Tibial artery (tissue), 4 donors: ENCODE measurements around the gene PRRG2.

Experiments
- DNase-seq, 2 donors: peaks; one replicate each; pipeline ENCODE4 v3.0.0-alpha.2; 2019
- H3K27ac ChIP-seq, 2 donors: fragments of 200-600 bp; sonication (generic) in 1 of 2; 1 replicate in 1 of 2; 2 replicates in 1 of 2; pipeline ENCODE4 v1.5.1; 2018 to 2019; ENCODE audit warnings: mild to moderate bottlenecking in 1 of 2
- H3K27me3 ChIP-seq, 2 donors: fragments of 200-600 bp; sonication (generic) in 1 of 2; one replicate each; pipeline versions ENCODE4 v1.5.1 to v1.6.0; 2016 to 2019
- H3K36me3 ChIP-seq, 3 donors: fragments of 200-600 bp; sonication (generic) in 2 of 3; one replicate each; pipeline ENCODE4 v1.5.1; 2016 to 2019; ENCODE audit warnings: mild to moderate bottlenecking in 2 of 3
- H3K4me1 ChIP-seq, 4 donors: fragments of 200-600 bp; sonication (generic) in 2 of 4; 1 replicate in 3 of 4; 2 replicates in 1 of 4; pipeline ENCODE4 v1.5.1; 2016 to 2019
- H3K4me3 ChIP-seq, 2 donors: fragments of 200-600 bp; sonication (generic) in 1 of 2; 1 replicate in 1 of 2; 2 replicates in 1 of 2; pipeline ENCODE4 v1.5.1; 2018 to 2019; ENCODE audit warnings: mild to moderate bottlenecking in 2 of 2
- H3K9me3 ChIP-seq, 3 donors: fragments of 200-600 bp; sonication (generic) in 1 of 3; one replicate each; pipeline ENCODE4 v1.5.1; 2016 to 2019
- intact Hi-C: fragments of 100-400 bp; cut with DNase I; formaldehyde crosslinking; loops from one replicate; pipeline ENCODE4 v1.15.0; 2023; ENCODE audit warnings: low total_unique reads
- TF ChIP-seq, protein P1 (sequence below), 2 experiments: fragments of 200-600 bp in 1 of 2; fragments of 450-650 bp in 1 of 2; IDR thresholded peaks; one replicate each; pipeline ENCODE4 v1.5.1; 2017 to 2019; ENCODE audit warnings: antibody characterized with exemption in 2 of 2, mild to moderate bottlenecking in 1 of 2, moderate library complexity in 1 of 2

PRRG2 gene

DNA sequence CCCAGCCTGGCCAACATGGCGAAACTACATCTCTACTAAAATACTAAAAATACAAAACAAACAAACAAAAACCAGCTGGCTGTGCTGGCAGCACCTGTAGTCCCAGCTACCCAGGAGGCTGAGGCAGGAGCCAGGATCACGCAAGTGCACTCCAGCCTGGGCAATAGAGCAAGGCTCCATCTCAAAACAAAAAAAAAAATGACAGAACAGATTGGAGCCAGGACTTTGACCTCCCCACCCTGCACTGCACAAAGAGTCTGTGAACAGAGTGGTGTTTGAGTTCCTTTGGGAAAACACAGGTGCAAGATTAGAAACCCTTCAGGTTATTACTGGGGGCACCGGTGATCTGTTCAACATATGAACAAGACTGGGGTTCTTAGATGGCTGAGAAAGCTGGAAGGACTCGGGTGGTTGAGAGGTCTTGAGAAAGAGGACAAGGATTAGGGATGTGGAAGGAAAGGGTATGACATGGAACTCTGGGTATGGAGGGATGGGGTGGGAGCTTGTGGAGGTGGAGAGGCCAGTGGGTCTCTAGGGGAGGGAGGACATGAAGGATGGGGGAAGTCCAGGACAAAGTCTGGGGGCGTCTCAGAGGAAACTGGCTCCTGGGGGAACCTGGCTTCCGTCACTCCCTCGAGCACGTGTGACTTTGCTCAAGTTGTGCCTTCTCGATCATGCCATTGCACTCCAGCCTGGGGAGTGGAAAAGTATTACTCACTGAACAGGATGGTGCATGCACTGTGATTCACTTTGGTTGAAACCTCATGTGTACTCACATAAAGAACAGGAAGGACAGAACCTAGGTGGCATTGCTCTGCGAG lies 27.5 kb upstream of the PRRG2 start:
- DNase-seq = no peak
- Histone ChIP-seq H3K36me3 (peaks cover 29 to 66% (median 50%) of the 10 kb centered on the region in 3 donors), H3K4me1 (no peaks in the 10 kb centered on the region), H3K9me3 (no peaks in the 10 kb centered on the region), H3K27ac (no peak overlapping the region), H3K4me3 (no peak overlapping the region), H3K27me3 (no peaks in the 10 kb centered on the region)
- intact Hi-C loops = no loop called here
- TF ChIP-seq, protein P1, sequence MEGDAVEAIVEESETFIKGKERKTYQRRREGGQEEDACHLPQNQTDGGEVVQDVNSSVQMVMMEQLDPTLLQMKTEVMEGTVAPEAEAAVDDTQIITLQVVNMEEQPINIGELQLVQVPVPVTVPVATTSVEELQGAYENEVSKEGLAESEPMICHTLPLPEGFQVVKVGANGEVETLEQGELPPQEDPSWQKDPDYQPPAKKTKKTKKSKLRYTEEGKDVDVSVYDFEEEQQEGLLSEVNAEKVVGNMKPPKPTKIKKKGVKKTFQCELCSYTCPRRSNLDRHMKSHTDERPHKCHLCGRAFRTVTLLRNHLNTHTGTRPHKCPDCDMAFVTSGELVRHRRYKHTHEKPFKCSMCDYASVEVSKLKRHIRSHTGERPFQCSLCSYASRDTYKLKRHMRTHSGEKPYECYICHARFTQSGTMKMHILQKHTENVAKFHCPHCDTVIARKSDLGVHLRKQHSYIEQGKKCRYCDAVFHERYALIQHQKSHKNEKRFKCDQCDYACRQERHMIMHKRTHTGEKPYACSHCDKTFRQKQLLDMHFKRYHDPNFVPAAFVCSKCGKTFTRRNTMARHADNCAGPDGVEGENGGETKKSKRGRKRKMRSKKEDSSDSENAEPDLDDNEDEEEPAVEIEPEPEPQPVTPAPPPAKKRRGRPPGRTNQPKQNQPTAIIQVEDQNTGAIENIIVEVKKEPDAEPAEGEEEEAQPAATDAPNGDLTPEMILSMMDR (IDR thresholded peaks at IDR 0.05) = no peak

DNA sequence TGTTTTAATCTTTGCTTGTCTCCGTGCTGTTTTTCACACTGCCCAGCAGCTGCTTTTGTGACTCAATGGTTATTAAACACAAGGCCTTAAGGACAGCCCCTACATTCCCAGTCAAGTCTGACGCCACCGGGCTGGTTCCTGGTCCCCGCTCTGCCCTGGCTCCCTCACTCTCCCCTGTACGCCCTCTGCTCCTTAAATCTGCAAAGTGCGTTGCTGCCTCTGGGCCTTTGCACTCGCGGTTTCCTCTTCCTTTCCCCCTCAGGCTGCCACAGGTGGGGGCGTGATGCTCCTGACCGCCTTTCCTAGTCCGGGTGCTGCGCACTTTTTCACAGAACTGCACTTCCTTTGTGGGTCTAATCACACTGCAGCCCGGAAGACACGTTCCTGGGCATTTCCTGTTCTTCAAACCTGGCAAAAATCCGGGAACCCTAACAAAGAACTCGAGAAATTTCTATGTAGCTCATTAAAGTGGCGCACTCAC lies 26.4 kb upstream of the PRRG2 start:
- peaks cover 35 to 77% (median 61%) of the 10 kb centered on the region in 3 donors for H3K36me3 ChIP-seq
- H3K27ac ChIP-seq = no peak overlapping the region
- TF ChIP-seq, protein P1 (IDR thresholded peaks at IDR 0.05) = no peak
- H3K4me1 ChIP-seq = no peaks in the 10 kb centered on the region
- no peak for DNase-seq
- intact Hi-C loops = no loop called here
- no peaks in the 10 kb centered on the region for H3K27me3 ChIP-seq
- H3K4me3 ChIP-seq = no peak overlapping the region
- no peaks in the 10 kb centered on the region for H3K9me3 ChIP-seq

DNA sequence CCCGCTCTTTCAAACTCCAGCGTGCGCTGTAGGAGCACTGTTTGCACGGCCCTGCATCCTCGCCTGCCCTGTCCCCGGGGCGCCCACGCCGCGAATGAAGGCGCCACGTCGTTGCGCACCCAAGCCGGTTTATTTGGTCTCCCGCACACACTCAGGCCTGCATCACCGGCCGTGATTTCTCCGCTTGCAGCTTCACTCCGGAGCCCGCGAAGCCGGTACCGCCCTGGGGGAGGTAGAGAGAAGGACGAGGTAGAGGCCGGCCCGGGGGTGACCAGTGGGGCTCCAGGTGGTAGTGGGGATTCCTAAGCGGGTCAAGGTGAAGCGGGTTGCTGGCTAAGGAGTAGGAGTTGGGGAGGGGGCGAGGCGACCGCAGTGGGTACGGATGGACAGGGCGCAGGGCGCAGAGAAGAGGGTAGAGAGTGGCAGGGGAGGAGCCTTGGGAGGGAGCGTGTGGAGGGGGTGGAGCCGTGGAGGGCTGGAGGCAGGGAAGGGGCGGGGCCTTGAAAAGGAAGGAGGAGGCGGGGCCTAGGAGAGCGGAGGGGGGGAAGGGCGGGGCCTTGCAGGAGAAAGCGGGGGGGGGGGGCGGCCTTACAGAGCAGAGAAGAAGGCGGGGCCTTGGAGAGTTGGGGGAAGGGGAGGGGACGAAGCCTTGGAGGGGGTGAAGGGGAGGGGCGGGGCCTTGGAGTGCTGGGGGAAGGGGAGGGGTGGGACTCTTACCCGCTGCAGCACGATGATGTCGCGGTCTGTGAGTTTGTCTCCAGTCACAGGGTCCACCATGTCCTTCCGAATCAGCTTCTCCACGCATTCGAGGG lies 25.3 kb upstream of the PRRG2 start:
- peak; percentile 53 to 69 for DNase-seq
- TF ChIP-seq, protein P1 (IDR thresholded peaks at IDR 0.05) = no peak
- H3K36me3 ChIP-seq = peaks cover 37 to 75% (median 61%) of the 10 kb centered on the region in 3 donors

DNA sequence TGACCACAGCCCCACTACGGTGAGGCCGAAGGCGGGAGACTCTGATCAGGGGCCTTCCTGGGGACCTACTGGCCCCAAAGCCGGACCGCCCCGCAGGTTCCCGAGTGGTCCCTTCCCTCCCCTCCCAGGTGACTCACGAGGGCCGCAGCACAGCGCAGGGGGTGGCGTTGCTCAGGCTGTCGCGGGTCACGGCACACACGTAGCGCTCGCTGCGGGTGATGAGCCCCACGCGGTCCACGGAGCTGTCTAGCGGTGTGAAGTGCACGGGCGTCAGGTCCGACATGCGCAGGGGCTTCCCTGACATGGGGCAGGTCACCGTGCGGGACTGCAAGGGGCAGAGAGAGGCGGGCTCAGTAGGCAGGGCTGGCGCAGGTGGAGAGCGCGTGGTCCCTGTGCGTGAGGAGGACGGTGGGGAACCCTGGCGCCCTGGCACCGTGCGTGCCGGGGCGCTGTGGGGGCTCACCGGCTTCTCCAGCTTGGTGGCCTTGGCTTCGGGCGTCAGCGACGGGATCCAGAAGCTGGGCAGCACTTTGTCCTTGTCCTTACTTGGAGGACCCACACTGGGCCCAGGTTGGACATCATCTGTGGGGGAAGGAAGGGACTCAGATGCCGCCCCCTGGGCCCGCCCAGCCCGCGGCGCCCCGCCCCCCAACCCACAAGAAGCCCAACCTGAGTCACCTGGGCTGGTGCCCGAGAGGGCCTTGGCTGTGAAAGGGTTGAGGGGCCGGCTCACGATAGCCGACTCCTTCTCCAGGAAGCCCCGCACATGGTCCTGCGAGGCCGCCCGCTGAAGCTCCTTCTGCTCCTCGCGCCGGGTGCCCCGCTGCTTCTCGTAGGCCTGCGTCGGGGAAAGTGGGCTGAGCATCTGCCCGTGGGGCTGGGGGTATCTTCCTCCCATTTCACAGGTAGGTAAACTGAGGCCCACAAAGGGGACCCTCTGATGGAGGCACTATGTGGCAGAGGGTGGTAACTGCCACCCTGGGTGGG lies 24.4 kb upstream of the PRRG2 start:
- no peak overlapping the region for H3K27ac ChIP-seq
- peaks cover 37 to 69% (median 61%) of the 10 kb centered on the region in 3 donors for H3K36me3 ChIP-seq
- no peaks in the 10 kb centered on the region for H3K4me1 ChIP-seq
- no peaks in the 10 kb centered on the region for H3K27me3 ChIP-seq
- intact Hi-C loops = no loop called here
- no peak for DNase-seq
- TF ChIP-seq, protein P1 (IDR thresholded peaks at IDR 0.05) = no peak
- H3K4me3 ChIP-seq = no peak overlapping the region
- H3K9me3 ChIP-seq = no peaks in the 10 kb centered on the region

More for the DNA sequence above, 25.3 kb upstream of the PRRG2 start:
- no peaks in the 10 kb centered on the region for H3K4me1 ChIP-seq
- intact Hi-C loops = no loop called here
- no peak overlapping the region for H3K27ac ChIP-seq
- no peak overlapping the region for H3K4me3 ChIP-seq
- no peaks in the 10 kb centered on the region for H3K27me3 ChIP-seq
- no peaks in the 10 kb centered on the region for H3K9me3 ChIP-seq
